SIG-M5 treated with dmso at 0.1 percent for 504 hours (cell line): ENCODE data around the gene BRINP1.

Experiments
- DNase-seq: peaks from one replicate; lab custom pipeline; 2025; ENCODE audit not compliant: unreplicated experiment; lab: John Stamatoyannopoulos, UW

Gene BRINP1

DNA sequence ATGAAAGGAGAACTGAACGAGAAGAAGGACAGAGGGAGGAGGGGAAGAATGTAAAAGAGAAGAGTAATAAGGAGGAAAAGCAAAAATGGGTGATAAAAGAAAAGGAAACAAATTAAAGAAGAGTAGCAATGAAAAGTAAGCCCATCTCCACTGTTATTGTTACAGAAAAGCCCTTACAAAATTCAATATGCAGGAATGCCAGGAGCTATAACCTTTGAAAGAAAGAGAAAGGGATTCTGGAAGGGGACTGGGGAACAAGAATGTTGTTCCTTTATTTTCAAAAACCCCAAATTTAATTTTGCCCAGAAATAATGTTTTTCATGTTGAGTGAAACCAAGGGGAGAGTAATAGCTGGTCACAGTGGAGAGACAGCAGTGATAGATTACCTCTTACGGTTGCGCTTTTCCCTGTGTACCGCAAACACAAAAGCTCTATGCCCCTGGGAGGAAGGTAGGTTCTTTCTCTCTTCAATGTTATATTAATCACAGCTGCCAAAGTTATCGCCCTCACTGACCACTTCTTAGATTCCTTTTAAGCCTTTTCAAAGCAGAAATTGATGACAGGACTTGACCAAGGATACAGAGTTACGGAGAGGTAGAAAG, 86.7 kb downstream of the BRINP1 start:
- no peak for DNase-seq

DNA sequence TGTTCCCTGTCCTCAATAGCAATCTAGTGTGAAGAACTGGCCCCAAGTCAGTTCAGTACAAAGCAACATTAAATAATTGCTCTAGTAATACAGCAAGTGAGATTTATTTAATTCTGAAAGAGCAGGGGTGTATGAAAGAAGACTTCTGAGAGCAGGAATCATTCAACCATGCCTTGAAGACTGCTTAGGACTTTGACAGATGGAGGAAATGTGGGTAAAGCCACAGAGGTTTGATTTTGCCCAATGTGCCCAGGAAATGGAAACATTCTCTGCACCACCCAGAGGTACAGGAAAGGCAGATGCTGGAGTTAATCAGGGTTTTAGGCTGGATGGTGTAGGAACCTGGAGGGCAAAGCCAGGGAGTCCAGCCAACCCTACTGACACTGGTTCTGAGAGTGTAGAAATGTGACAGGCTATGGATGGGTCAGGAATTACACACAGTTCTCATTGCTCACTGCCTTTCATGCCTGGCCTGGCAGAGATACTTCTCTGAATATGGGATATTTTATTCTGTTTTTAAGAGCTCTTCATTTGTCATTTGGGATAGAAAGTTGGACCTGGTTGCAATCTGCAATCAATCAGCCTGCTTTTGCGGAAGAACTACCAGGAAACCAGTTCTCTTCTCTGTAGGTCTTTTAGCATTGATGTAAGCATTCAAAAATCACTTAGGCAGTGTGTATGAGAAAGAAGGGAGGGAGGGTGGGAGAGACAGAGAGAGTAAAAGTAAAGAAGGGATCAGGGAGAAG, 88.3 kb downstream of the BRINP1 start:
- DNase-seq, result no peak

DNA sequence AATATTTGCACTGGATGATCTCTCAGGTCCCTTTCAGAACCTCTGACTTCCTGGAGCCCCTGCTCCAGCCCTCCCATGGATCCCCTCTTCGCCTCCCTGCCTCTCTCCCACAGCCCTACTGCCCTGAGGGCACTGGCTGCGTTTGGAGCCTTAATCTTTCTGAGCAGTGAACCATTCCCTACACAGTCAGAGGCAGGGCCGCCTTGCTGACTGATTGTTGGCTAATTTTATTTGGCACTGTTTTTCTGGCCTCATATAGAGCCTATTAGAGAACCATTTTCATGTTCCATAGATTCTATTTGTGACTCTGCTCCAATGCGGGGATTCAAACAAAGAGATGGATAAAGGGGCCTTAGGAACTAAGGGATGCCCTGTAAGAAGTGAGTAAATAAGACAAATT, 91.1 kb downstream of the BRINP1 start:
- no peak for DNase-seq

DNA sequence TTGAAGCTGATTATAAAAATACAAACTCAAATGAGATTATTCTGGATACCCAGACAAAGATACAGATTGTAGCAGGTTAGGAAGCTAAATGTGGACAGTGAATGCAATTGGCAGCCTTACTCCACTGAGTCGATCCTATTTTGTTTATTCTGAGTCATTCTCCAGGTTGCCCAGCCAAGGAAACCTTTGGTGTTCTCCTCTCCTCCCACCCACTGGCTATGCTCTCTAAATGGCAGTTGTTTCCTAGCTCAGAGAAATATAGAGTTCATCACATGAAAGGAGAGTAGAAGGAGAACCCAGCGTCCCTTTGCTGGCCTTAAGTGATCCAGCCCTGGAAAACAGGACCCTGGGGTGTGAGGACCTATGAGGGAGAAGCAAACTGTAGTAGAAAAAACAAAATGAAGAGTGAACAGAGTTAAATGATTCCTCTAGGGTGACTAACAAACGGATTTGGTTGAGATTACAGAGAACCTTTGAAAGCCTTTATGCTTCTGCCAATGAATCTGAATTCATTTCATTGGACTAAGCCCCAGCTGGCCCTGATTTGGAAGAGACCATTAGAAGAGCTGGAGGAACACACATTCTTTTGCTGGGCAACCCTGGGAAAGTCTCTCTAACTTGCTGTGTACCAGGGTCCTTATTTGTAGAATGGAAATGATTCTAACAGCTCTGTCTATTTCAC, 95.1 kb downstream of the BRINP1 start:
- DNase-seq, result no peak

DNA sequence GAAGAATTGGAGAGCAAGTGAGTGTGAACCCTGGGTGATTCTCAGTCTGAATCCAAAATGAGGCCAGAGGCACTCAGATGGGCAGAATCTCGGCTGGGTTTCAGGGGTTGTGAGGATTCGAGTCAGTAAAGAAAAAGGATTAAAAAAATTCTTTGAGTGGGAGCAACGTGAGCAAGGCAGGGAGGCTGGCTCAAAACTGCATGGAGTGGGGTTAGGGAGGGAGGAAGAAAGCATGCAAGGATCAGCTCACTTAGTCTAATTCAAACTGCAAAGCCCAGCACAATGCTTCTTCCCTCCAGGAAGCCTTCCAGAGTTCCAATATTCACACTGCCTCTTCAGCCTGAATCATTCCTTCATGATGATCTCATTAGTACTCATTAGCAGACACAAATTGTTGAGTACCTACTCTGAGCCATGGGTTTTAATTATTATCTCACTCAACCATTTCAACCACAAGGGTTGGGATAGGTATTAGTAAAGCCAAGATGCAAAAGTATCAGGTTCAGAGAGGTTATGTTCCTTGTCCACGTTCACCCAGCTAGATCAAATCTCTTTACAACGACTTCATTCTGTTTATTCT, 95.8 kb downstream of the BRINP1 start:
- DNase-seq, result no peak

DNA sequence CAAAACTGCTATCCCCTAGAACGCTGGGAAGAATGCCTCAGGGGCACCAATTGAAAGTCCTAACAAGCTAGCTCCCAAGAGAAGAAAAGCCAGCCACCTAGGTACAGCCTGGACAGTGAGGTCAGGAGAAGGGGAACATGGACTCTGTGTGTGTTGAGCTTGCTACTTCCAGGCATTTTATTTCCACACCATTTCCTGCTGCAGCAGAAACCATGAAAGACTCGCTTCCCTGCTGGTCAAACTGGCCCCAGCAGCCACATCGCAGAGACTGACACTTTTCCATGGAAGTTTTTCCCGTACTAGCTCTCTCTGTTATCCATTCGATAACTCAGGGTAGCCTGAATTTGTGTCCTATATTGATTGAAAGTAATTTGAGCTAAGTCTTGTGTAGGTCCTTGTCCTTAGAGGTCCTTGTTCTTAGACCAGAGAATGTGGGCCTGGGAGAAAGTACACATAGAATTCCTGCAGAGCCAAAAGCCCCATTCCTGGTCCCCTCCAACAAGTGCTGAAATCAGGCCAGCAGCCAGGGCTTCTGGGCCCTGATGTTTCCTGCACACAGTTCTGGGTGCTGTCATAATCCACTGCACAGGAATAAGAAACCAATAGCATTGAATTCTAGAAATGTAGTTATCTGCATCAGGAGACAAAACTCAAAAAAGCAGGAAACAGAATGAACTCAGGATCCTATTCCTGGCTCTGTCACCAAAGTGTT, 96.6 kb downstream of the BRINP1 start:
- DNase-seq, result no peak

- DNase-seq, result no peak
Observed at GRCh38 chr9:119268985-119269384, 100.2 kb downstream of the BRINP1 start.

- no peak for DNase-seq
Observed at GRCh38 chr9:119264165-119264564, 105.1 kb downstream of the BRINP1 start.

DNA sequence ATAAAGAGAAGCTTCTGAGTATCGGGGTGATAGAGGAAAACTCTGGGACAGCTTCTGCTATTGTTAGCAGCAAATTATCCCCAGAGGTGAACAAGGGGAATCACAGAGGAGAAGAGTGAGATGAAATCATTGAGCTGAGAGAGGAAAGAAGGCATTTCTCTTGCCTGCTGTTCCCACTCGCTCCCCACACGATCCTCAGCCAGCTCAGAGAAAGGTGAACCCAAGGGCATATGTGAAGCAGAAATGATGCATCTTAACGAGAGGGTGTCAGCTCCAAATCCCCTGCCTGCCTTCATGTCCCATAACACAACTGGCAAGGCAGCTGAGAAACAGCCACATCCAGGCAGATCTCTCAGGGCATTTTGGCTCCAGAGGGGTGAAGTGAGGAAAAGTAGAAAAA, 111.6 kb downstream of the BRINP1 start:
- DNase-seq, result no peak

DNA sequence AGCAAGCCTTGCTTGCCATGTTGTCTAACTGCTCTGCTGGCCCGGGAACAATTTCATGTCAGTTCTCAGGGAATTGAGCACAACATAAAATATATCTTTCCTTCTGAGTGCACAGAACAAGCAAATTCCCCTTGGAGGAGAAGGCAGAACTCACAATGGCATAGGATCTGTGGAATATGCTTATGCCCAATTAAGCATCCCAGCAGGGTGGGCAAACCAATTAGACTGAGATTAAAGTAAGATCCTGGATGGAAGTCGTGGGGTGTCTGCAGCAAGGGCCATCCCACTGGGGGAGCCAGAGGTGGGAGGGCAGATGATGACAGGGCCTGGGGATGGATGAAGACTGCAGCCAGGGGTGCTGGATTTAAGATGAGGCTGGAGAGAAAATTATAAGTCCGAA, 114.1 kb downstream of the BRINP1 start:
- DNase-seq, result no peak

DNA sequence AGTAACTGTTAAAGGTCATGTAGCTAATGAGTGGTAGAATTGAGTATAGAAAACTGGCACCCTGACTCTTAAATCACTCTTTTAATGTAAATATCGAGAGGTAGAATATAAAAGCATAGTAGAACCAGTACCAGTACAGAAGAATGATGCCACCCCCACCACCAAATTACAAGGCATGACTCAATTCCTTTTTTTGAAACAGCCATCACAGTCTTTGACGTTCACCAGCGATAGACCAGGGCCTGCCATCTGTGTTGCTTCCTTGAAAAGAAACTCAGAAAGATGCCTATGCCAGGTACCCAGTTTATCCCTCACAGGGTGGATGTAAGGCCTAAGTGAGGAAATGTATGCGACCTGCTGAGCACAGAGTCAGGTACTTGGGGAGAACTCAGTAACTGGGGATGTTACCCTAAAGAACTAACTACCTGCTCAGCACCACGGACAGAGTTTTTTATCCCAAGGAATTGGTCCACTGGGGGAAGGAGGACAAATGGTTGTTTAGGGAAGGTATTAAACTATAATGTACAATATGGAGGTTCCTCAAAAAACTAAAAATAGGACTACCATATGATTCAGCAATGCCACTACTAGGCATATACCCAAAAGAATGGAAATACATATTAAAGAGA, 116.5 kb downstream of the BRINP1 start:
- no peak for DNase-seq

DNA sequence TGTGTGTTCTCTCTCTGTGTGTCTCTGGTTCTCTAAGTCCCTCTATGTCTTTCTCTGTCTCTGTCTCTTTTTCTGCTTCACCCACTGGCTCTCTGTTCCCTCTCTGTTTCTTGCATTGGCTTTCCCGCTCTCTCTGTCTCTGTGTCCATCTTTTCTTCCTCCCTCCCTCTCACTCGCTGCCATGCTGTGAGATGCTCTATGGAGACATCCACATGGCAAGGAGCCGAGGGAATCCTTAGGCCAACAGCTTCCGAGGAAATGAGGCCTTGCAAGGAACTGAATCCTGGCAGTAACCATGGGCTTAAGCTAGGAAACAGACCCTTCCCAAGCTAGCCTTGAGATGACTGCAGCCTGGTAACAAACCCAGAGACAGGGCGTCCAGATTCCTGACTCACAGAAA, 117.3 kb downstream of the BRINP1 start:
- DNase-seq, result no peak

DNA sequence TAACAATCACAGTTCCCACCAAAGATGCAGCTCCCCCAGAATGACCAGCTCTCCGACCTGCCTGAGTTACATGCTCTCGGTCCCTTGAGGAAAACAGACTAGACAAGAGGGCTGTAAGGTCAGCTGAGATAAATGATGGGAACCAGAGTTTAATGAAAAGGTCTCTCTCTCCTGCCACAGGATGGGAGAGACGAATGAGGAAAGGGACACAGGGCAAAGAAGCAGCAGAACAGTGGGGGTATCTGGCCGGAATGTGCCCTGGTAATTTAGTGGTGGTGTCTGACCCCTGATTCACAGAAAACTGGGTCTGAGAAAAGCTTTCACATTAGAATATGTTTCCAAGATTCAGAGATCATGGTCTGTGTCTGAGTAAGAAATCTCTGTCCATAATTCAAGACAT, 118.5 kb downstream of the BRINP1 start:
- DNase-seq, result no peak

GRCh38 chr9:119240546-119240945, 128.7 kb downstream of the BRINP1 start:
- no peak for DNase-seq

DNA sequence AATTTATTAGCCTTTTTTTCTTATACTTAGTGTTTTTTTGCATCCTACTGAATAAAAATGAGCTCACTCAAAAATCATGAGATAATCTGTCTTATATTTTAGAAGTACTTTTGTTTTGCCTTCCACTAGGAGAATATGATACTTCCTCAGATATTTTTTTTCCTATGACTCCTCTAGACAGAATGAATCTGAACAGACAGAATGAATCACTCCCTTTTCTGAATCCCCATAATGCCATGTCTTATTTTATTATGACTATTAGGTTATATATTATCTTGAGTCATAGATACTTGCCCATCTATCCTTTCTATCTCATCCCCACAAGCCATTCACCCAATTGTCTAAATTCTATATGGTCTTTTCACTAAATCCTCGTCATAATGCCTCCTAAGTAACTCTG, 134.6 kb downstream of the BRINP1 start:
- DNase-seq, result no peak

DNA sequence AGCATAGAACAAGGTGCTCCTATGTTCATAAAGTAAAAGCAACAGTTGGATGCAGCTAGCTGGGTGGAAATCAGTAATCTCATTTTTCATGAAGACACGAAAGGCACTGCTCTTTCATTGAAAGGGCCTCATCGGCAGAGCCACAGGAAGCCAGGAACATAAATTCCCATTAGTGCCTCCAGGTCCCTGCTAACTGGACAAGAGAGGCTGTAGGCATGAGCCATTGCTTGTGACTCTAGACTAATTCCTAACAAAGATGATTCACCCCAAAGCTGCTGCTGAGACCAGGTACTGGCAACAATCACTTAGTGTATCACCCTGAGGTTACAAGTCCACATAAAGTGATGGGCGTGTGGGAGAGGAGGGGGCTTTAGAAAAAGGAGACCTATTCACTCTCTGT, 141.8 kb downstream of the BRINP1 start:
- no peak for DNase-seq

DNA sequence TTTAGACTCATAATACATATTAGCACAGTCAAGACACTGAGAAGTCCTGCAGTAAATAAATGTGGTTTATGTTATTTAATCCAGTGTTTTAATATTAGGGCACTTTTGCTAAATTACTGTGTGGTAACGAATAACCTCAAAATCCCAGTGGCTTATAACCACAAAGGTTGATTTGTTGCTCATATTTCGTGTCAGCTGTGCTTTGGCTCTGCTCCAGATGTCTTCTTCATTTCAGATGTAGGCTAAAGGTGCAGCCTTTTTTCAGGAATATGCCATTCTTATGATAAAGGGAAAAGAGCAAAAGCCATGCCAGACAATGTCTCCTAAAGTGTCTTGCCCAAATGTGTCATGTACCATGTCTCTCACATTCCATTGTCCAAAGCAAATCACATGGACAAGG, 144.8 kb downstream of the BRINP1 start:
- DNase-seq, result no peak

DNA sequence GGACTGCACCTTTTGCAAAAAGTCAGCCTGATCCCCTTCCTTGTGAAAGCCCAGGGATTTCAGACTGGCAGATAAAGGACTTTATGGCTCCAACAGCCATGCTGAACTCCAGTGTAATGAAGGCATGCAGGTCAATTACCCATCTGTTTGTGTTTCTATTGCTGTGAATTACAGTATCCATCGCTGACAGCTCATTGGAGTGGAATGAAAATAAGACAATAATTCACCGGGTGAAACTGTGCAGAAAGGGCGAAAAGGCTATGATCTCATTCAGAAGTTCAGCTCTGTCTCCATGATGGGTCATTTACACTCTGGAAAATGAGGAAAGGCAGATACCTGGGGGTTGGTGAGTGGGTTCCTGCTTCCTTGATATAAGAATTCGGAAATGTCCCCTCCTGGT, 148.0 kb downstream of the BRINP1 start:
- DNase-seq, result no peak

DNA sequence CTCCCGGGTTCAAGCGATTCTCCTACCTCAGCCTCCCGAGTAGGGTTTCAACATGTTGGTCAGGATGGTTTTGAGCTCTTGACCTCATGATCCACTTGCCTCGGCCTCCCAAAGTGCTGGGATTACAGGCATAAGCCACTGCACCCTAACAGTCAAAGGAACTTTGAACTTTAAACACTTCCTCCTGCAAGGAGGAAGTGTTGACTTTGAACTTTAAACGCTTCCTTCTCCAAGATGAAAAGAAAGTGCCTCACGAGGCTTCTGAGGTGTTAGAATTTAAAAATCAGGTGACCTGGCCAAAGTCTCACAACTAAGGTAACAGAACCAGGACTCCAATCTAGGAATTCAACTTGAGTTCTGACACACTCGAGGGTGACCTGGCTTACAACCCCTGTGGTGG, 150.9 kb downstream of the BRINP1 start:
- no peak for DNase-seq

GRCh38 chr9:119216651-119217331, 152.4 kb downstream of the BRINP1 start:
- no peak for DNase-seq
